Upper lobe of left lung (tissue), 4 donors: Measurements from ENCODE around the gene UTS2.

Experiments used
- EP300 ChIP-seq, 4 donors: sonication (generic); formaldehyde crosslinking; IDR thresholded peaks; one replicate each; pipeline ENCODE4 v1.5.1; 2017; ENCODE audit warnings: antibody characterized with exemption in 4 of 4, control low read depth in 2 of 4
- POLR2A ChIP-seq, 4 donors: fragments of 450-650 bp; IDR thresholded peaks; one replicate each; pipeline ENCODE4 v1.5.1; 2016 to 2017; ENCODE audit warnings: antibody characterized with exemption in 4 of 4, mild to moderate bottlenecking in 2 of 4
- POLR2AphosphoS5 ChIP-seq, 2 donors: sonication (generic); formaldehyde crosslinking; IDR thresholded peaks; one replicate each; pipeline ENCODE4 v1.5.1; 2017; ENCODE audit warnings: antibody characterized with exemption in 2 of 2
- TF ChIP-seq, protein P1 (sequence below), 6 experiments: fragments of 450-650 bp in 4 of 6; fragments of 200-600 bp in 2 of 6; sonication (generic) in 2 of 6; IDR thresholded peaks; one replicate each; pipeline ENCODE4 v1.5.1; 2016 to 2019; ENCODE audit warnings: antibody characterized with exemption in 6 of 6

DNA sequence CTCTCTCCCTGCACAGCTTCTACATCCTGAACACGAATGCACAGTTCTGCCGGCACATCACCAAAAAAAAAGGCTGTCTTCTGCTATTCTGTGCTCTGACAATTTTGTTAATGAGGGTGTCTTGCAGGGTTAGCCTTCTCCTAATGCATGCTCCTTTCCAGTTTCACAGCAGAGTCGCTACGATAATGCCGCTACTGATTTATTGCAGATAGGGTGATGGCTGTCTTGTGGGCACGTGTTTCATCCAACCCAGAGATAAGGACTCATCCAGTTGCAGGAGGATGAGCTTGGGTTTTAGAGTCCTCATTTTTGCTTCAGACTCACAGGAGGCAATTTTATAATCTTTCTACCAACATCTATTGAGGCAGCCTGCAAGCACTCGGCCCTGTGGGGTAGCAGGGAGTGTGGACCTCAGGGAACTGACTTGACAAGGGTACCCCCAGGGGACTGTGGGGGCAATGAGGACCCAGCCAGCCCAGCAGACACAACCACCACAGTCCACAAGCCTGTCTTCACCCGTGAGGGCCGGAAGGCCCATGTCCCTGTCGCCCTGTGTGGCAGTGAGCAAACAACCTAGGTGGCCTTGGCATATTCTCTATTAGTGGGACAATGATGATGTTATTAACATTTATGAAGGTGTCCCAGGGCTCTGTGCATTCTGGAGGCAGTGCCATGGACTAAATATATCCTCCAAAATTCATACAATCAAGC lies 15.4 kb upstream of the UTS2 start:
- TF ChIP-seq, protein P1, sequence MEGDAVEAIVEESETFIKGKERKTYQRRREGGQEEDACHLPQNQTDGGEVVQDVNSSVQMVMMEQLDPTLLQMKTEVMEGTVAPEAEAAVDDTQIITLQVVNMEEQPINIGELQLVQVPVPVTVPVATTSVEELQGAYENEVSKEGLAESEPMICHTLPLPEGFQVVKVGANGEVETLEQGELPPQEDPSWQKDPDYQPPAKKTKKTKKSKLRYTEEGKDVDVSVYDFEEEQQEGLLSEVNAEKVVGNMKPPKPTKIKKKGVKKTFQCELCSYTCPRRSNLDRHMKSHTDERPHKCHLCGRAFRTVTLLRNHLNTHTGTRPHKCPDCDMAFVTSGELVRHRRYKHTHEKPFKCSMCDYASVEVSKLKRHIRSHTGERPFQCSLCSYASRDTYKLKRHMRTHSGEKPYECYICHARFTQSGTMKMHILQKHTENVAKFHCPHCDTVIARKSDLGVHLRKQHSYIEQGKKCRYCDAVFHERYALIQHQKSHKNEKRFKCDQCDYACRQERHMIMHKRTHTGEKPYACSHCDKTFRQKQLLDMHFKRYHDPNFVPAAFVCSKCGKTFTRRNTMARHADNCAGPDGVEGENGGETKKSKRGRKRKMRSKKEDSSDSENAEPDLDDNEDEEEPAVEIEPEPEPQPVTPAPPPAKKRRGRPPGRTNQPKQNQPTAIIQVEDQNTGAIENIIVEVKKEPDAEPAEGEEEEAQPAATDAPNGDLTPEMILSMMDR (IDR thresholded peaks at IDR 0.05) = no peak
- TF ChIP-seq EP300 (IDR thresholded peaks at IDR 0.05) = no peak
- TF ChIP-seq POLR2A (IDR thresholded peaks at IDR 0.05) = no peak
- TF ChIP-seq POLR2AphosphoS5 (IDR thresholded peaks at IDR 0.05) = no peak
